Spleen (tissue), 7 donors: ENCODE results near the gene ADAM23.

Experiments used
- POLR2A ChIP-seq, 3 donors: fragments of 450-650 bp; IDR thresholded peaks; one replicate each; pipeline ENCODE4 v1.5.1; 2017; ENCODE audit warnings: antibody characterized with exemption in 3 of 3, mild to moderate bottlenecking in 1 of 3
- POLR2AphosphoS5 ChIP-seq, 3 donors: sonication (generic); formaldehyde crosslinking; IDR thresholded peaks; one replicate each; pipeline ENCODE4 v1.5.1; 2017; ENCODE audit warnings: antibody characterized with exemption in 3 of 3
- TF ChIP-seq, protein P1 (sequence below), 11 experiments: fragments of 200-600 bp in 7 of 11; fragments of 450-650 bp in 4 of 11; sonication (generic) in 4 of 11; IDR thresholded peaks in 8 of 11; conservative IDR thresholded peaks in 3 of 11; 1 replicate in 7 of 11; 2 replicates in 4 of 11; pipeline versions ENCODE4 v1.4.0 to v1.8.0; 2016 to 2021; ENCODE audit warnings: antibody characterized with exemption in 11 of 11, inconsistent platforms in 4 of 11, mild to moderate bottlenecking in 1 of 11
- donor health status: DM: no; HTN: no; CAD: no; lungs with moderate emphysema.
- donor health status: DM: no; HTN: no; CAD: no.
- donor health status: DM: no; HTN: no; CAD: no.

GRCh38 chr2:206418968-206419367 lies 24.4 kb upstream of the ADAM23 start:
- TF ChIP-seq POLR2A (IDR thresholded peaks at IDR 0.05) (no peak), POLR2AphosphoS5 (IDR thresholded peaks at IDR 0.05) (no peak)
- TF ChIP-seq, protein P1, sequence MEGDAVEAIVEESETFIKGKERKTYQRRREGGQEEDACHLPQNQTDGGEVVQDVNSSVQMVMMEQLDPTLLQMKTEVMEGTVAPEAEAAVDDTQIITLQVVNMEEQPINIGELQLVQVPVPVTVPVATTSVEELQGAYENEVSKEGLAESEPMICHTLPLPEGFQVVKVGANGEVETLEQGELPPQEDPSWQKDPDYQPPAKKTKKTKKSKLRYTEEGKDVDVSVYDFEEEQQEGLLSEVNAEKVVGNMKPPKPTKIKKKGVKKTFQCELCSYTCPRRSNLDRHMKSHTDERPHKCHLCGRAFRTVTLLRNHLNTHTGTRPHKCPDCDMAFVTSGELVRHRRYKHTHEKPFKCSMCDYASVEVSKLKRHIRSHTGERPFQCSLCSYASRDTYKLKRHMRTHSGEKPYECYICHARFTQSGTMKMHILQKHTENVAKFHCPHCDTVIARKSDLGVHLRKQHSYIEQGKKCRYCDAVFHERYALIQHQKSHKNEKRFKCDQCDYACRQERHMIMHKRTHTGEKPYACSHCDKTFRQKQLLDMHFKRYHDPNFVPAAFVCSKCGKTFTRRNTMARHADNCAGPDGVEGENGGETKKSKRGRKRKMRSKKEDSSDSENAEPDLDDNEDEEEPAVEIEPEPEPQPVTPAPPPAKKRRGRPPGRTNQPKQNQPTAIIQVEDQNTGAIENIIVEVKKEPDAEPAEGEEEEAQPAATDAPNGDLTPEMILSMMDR (IDR thresholded peaks at IDR 0.05 in 8 of 11, conservative IDR thresholded peaks at IDR 0.05 in 3 of 11) = no peak
